Body of pancreas (tissue), 4 donors: ENCODE results near the gene PTPRJ. TPM values are rescaled to one million over a fixed set of nuclear protein-coding genes. Genes with fewer than 3 reads are reported as not detected.

Source experiments
- ATAC-seq: fragments of 150-250 bp; one replicate; pipeline ENCODE4 v1.9.1; 2016
- DNase-seq, 4 donors: peaks; one replicate each; pipeline ENCODE4 v3.0.0-alpha.2; 2019
- H3K27ac ChIP-seq, 4 donors: fragments of 200-600 bp; sonication (generic); 1 replicate in 3 of 4; 2 replicates in 1 of 4; pipeline versions ENCODE4 v1.5.1 to v1.6.1; 2016 to 2019; ENCODE audit warnings: mild to moderate bottlenecking in 1 of 4, mixed read lengths in 1 of 4, moderate library complexity in 1 of 4
- H3K27me3 ChIP-seq, 2 donors: fragments of 200-600 bp; sonication (generic); one replicate each; pipeline ENCODE4 v1.6.0; 2016; ENCODE audit warnings: mild to moderate bottlenecking in 1 of 2
- H3K36me3 ChIP-seq, 2 donors: fragments of 200-600 bp; sonication (generic); replicated peaks in 1 of 2; 2 replicates each; pipeline ENCODE4 v1.5.1; 2016; ENCODE audit warnings: low read depth in 2 of 2; ENCODE audit not compliant: insufficient read depth in 1 of 2
- H3K4me1 ChIP-seq: fragments of 200-600 bp; sonication (generic); one replicate; pipeline ENCODE4 v1.6.0; 2016
- H3K4me3 ChIP-seq, 2 donors: fragments of 200-600 bp; sonication (generic); 1 replicate in 1 of 2; 2 replicates in 1 of 2; pipeline ENCODE4 v1.5.1; 2016 to 2019
- H3K9me3 ChIP-seq, 3 donors: fragments of 200-600 bp; sonication (generic); 1 replicate in 2 of 3; 2 replicates in 1 of 3; pipeline ENCODE4 v1.5.1; 2016
- POLR2A ChIP-seq, 3 donors: fragments of 450-650 bp; IDR thresholded peaks; one replicate each; pipeline ENCODE4 v1.6.1; 2016; ENCODE audit warnings: antibody characterized with exemption in 3 of 3, mild to moderate bottlenecking in 2 of 3
- WGBS, 2 donors: methylation state at CpG; one replicate each; pipeline ENCODE4 v1.1.5; 2017; 5-methylcytosine and 5-hydroxymethylcytosine counted together
- intact Hi-C: fragments of 100-400 bp; cut with DNase I; formaldehyde crosslinking; loops from one replicate; pipeline ENCODE4 v1.15.1; 2023
- total RNA-seq, 2 donors: library from RNA; depleted of rRNA; stranded (reverse); fragments of >200 nt; gene quantifications; one replicate each; pipeline ENCODE4 v1.1.0, GENCODE V29; 2016
- TF ChIP-seq, protein P1 (sequence below), 7 experiments: fragments of 450-650 bp in 4 of 7; fragments of 200-600 bp in 3 of 7; sonication (generic) in 3 of 7; IDR thresholded peaks; one replicate each; pipeline ENCODE4 v1.5.1; 2016 to 2019; ENCODE audit warnings: antibody characterized with exemption in 7 of 7

Gene PTPRJ
- total RNA-seq, 2 donors from 2014 or later = 10.9 to 17.1 TPM

DNA sequence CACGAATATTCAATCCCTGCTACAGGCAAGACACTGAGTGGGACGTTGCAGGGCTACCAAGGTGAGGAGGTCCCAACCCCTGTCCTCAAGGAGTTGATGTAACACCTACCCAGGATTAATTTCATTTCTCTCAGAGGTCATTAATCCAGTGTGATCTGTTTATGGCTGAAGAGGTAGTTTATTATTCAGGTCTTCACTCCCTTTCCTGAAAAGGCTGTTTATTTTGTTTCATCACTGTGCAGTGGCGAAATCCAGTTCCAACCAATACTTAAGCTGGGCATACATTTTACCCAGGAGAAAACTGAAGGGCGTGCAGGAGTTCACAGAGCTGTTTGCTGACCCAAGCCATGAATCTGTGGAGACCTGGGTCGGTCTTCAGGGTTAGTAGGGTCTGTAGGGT lies 2.7 kb upstream of the PTPRJ start:
- ATAC-seq (no peak), DNase-seq (no peak)
- Histone ChIP-seq H3K27ac (no peak overlapping the region), H3K4me3 (no peak overlapping the region), H3K9me3 (no peaks in the 10 kb centered on the region), H3K36me3 (no peaks in the 10 kb centered on the region), H3K27me3 (no peaks in the 10 kb centered on the region), H3K4me1 (peaks cover 16% of the 10 kb centered on the region)
- intact Hi-C loops = no loop called here
- TF ChIP-seq, protein P1, sequence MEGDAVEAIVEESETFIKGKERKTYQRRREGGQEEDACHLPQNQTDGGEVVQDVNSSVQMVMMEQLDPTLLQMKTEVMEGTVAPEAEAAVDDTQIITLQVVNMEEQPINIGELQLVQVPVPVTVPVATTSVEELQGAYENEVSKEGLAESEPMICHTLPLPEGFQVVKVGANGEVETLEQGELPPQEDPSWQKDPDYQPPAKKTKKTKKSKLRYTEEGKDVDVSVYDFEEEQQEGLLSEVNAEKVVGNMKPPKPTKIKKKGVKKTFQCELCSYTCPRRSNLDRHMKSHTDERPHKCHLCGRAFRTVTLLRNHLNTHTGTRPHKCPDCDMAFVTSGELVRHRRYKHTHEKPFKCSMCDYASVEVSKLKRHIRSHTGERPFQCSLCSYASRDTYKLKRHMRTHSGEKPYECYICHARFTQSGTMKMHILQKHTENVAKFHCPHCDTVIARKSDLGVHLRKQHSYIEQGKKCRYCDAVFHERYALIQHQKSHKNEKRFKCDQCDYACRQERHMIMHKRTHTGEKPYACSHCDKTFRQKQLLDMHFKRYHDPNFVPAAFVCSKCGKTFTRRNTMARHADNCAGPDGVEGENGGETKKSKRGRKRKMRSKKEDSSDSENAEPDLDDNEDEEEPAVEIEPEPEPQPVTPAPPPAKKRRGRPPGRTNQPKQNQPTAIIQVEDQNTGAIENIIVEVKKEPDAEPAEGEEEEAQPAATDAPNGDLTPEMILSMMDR (IDR thresholded peaks at IDR 0.05) = no peak
- no peak for TF ChIP-seq POLR2A (IDR thresholded peaks at IDR 0.05)
- WGBS, 2 donors = 67 to 70% methylated on average over 5 of the region's 5 CpGs

DNA sequence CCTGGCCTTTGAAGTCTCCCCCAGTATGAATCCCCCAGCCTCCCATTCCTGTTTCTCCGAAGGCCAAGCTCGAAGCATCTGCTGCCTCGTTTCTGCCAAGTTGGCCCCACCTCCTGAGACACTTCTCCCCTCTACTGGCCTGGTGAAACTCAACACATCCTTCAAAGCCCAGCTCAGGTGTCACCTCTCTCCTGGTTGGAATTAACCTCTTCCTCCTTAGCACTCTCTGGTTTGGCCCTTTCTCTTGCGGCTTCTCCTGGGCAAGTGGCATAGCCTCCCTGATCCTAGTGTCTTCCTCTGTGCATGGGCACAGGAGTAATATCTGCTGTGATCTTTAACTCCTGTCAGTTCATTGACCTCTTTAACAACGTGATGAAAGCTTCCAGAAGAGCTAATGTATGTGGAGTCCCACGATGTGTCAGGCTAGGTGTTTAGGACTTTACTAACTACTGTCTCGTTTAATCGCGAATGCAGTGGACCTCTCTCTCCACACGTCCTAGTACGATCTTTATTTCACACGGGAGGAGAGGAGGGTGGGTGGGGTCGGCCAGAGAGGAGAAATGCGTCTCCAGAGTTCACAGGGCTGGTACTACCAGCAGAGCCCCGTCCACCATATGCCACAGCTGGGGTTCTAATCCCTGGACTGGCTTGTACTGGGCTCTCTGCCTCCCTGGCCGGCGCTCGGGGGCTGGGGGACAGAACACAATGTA lies 826 bp upstream of the PTPRJ start:
- Histone ChIP-seq H3K9me3 (no peaks in the 10 kb centered on the region), H3K27ac (peak overlapping the region; percentile 48 to 83 (median 78)), H3K36me3 (no peaks in the 10 kb centered on the region), H3K27me3 (no peaks in the 10 kb centered on the region), H3K4me3 (no peak overlapping the region), H3K4me1 (peaks cover 23% of the 10 kb centered on the region)
- 34 to 39% methylated on average over 13 to 18 of the region's 18 CpGs for WGBS, 2 donors
- TF ChIP-seq POLR2A (IDR thresholded peaks at IDR 0.05) = no peak
- TF ChIP-seq, protein P1 (IDR thresholded peaks at IDR 0.05) = peak in 1 of 7 experiments; percentile 4
- intact Hi-C loops = no loop called here
- ATAC-seq = no peak
- peak in 1 of 4 donors; percentile 25 for DNase-seq

DNA sequence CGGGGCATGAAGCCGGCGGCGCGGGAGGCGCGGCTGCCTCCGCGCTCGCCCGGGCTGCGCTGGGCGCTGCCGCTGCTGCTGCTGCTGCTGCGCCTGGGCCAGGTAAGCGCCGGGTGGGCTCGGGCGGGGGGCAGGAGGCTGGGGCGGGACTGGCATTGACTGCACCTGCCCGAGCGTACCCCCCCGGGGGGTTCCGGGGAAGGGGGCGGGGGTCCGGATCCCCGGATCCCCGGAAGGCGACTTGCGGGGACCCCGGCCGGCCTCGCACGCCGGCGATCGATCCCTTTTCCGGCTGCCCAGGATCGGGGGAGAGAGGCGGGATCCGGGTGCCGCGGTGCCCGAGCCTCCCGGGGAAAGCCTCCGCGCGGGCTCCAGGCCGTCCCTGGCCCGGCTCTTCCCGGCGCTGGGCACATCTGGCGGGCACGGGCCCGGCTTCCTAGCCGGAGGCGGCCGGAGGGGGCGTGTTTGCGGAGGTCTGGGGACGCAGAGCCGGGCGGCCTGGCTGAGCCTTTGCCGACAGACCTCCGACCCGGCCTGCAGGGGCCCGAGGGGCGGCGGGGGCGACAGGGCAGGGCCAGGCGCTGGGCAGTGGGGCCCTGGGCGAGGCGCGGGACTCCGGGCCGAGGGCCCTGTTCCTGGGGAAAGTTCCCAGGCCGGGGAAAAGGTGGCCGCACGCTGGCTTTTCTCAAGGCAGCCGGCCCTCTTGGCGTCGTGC lies 705 bp downstream of the PTPRJ start:
- Histone ChIP-seq H3K36me3 (no peaks in the 10 kb centered on the region), H3K4me3 (peak overlapping the region; percentile 78 to 82), H3K27me3 (no peaks in the 10 kb centered on the region), H3K9me3 (no peaks in the 10 kb centered on the region), H3K27ac (peak overlapping the region; percentile 48 to 83 (median 78)), H3K4me1 (peaks cover 23% of the 10 kb centered on the region)
- ATAC-seq (peak; percentile 63), DNase-seq (peak; percentile 59 to 72 (median 64))
- 0 to 1% methylated on average over 14 to 80 of the region's 82 CpGs for WGBS, 2 donors
- TF ChIP-seq POLR2A (IDR thresholded peaks at IDR 0.05) = peak in 2 of 3 donors; percentile 33 to 45
- TF ChIP-seq, protein P1 (IDR thresholded peaks at IDR 0.05) = peak in 5 of 7 experiments; percentile 17 to 38 (median 19)
- intact Hi-C loops = no loop called here

GRCh38 chr11:47981667-47982404 lies 1.5 kb downstream of the PTPRJ start:
- no peaks in the 10 kb centered on the region for H3K9me3 ChIP-seq
- no peak for ATAC-seq
- peaks cover 29% of the 10 kb centered on the region for H3K4me1 ChIP-seq
- no peaks in the 10 kb centered on the region for H3K36me3 ChIP-seq
- peak overlapping the region in 3 of 4 donors; percentile 72 to 83 (median 83) for H3K27ac ChIP-seq
- TF ChIP-seq, protein P1 (IDR thresholded peaks at IDR 0.05) = no peak
- 35 to 38% methylated on average over 12 to 17 of the region's 17 CpGs for WGBS, 2 donors
- H3K27me3 ChIP-seq = no peaks in the 10 kb centered on the region
- intact Hi-C loops = no loop called here
- peak in 1 of 4 donors; percentile 31 for DNase-seq
- H3K4me3 ChIP-seq = peak overlapping the region; percentile 78 to 82
